A673 (cell line): ENCODE measurements around the gene ZNF514.

Source experiments
- CTCF ChIP-seq: fragments of 300-800, 200-600 bp; sonication (generic); conservative IDR thresholded peaks from 2 replicates; pipeline ENCODE4 v1.5.1; 2017; ENCODE audit warnings: low read depth, mild to moderate bottlenecking, antibody characterized with exemption, low read length, moderate library complexity, mixed read lengths
- EZH2 ChIP-seq: fragments of 200-600 bp; sonication (generic); IDR thresholded peaks from 2 replicates; pipeline ENCODE4 v1.6.1; 2017; ENCODE audit warnings: borderline replicate concordance, low read depth, mild to moderate bottlenecking, mixed read lengths, antibody characterized with exemption, low read length; ENCODE audit not compliant: poor library complexity, severe bottlenecking

- TF ChIP-seq CTCF (no peak), EZH2 (no peak)
Observed at GRCh38 chr2:95149397-95149984, 10.2 kb downstream of the ZNF514 start.
